Panc1 (cell line): ENCODE data around the gene FUBP3. TPM values are rescaled to one million over a fixed set of nuclear protein-coding genes. Genes with fewer than 3 reads are reported as not detected.

ENCODE experiments used
- ATAC-seq: fragments of 200-7000 bp; cut with Tn5 transposase; 2 replicates; pipeline ENCODE4 v1.9.1; 2020; ENCODE audit warnings: mild to moderate bottlenecking, moderate library complexity
- BruUV-seq: library from RNA; stranded (reverse); fragments of 400-500 nt; replicated peaks from 2 replicates; lab custom pipeline; 2021; lab: Mats Ljungman, UMichigan
- CTCF ChIA-PET: fragments of 300-600 bp; sonication (Branson Sonifier 250); formaldehyde crosslinking; loops from one replicate; lab custom pipeline; 2022; ENCODE audit warnings: antibody characterized with exemption; lab: Charles Lee
- POLR2A ChIA-PET: fragments of 300-600 bp; sonication (Branson Sonifier 250); formaldehyde crosslinking; loops from one replicate; lab custom pipeline; 2022; ENCODE audit warnings: antibody characterized with exemption; lab: Charles Lee
- DNase-seq: peaks from one replicate; pipeline ENCODE4 v3.0.0-alpha.2; 2010; ENCODE audit warnings: low read depth, low spot score
- H3K27ac ChIP-seq: 2 replicates; pipeline ENCODE4 v1.5.1; 2011; ENCODE audit warnings: mild to moderate bottlenecking, low read length, inconsistent platforms
- H3K27me3 ChIP-seq: fragments of 200-500 bp; sonication (Bioruptor generic); 2 replicates; pipeline ENCODE4 v1.6.0; 2014; ENCODE audit warnings: low read length, inconsistent platforms; ENCODE audit not compliant: control insufficient read depth, insufficient read depth
- H3K36me3 ChIP-seq: fragments of 200-500 bp; sonication (Bioruptor generic); 2 replicates; pipeline ENCODE4 v1.5.1; 2014; ENCODE audit warnings: inconsistent platforms, mild to moderate bottlenecking, low read length, moderate library complexity; ENCODE audit not compliant: control insufficient read depth, insufficient read depth
- H3K4me1 ChIP-seq: 2 replicates; pipeline ENCODE4 v1.5.1; 2011; ENCODE audit warnings: inconsistent platforms, mild to moderate bottlenecking, low read length, moderate library complexity; ENCODE audit not compliant: control insufficient read depth, insufficient read depth
- H3K4me3 ChIP-seq, 2 experiments: 2 replicates each; pipeline ENCODE4 v1.5.1; 2011 to 2012; ENCODE audit warnings: low read depth in 2 of 2, low read length in 2 of 2, mild to moderate bottlenecking in 2 of 2, inconsistent platforms in 1 of 2, moderate library complexity in 1 of 2
- H3K9me3 ChIP-seq: fragments of 200-500 bp; sonication (Bioruptor generic); 2 replicates; pipeline ENCODE4 v1.5.1; 2014; ENCODE audit warnings: low read depth, mild to moderate bottlenecking, inconsistent platforms, low read length, moderate library complexity; ENCODE audit not compliant: control insufficient read depth, insufficient read depth
- POLR2AphosphoS5 ChIP-seq: IDR thresholded peaks from 2 replicates; pipeline ENCODE4 v1.6.1; 2012; ENCODE audit warnings: mild to moderate bottlenecking, low read depth, low read length, moderate library complexity
- REST ChIP-seq, 2 experiments: IDR thresholded peaks; 2 replicates each; pipeline ENCODE4 v1.6.1; 2011 to 2012; ENCODE audit warnings: low read depth in 2 of 2, control low read depth in 1 of 2, low read length in 1 of 2, mild to moderate bottlenecking in 1 of 2, moderate library complexity in 1 of 2; ENCODE audit not compliant: insufficient read depth in 1 of 2
- SIN3A ChIP-seq: IDR thresholded peaks from 2 replicates; pipeline ENCODE4 v1.6.1; 2012; ENCODE audit warnings: low read depth, mild to moderate bottlenecking, low read length, moderate library complexity, borderline replicate concordance; ENCODE audit not compliant: insufficient read depth
- TCF7L2 ChIP-seq: IDR thresholded peaks from 2 replicates; pipeline ENCODE4 v1.6.1; 2011; ENCODE audit warnings: mild to moderate bottlenecking, low read depth, low read length, inconsistent platforms
- in situ Hi-C: cut with HindIII; loops from 2 replicates; pipeline ENCODE4 v1.10.0; 2016; ENCODE audit warnings: low sequenced_read_pairs, low pct_unique_long_range_greater_than_20kb
- intact Hi-C: fragments of 100-400 bp; cut with micrococcal nuclease; formaldehyde crosslinking; loops from one replicate; pipeline ENCODE4 v1.10.0; 2022; ENCODE audit not compliant: unreplicated experiment
- total RNA-seq: library from RNA; stranded (reverse); gene quantifications from one replicate; pipeline ENCODE4 v1.2.1, GENCODE V29; 2021; ENCODE audit not compliant: unreplicated experiment
- TF ChIP-seq, protein P1 (sequence below): fragments of 450-650 bp; IDR thresholded peaks from 2 replicates; pipeline ENCODE4 v1.5.1; 2017; ENCODE audit warnings: mild to moderate bottlenecking

Gene FUBP3
- total RNA-seq, 1 experiment from 2014 or later = 46.6 TPM

DNA sequence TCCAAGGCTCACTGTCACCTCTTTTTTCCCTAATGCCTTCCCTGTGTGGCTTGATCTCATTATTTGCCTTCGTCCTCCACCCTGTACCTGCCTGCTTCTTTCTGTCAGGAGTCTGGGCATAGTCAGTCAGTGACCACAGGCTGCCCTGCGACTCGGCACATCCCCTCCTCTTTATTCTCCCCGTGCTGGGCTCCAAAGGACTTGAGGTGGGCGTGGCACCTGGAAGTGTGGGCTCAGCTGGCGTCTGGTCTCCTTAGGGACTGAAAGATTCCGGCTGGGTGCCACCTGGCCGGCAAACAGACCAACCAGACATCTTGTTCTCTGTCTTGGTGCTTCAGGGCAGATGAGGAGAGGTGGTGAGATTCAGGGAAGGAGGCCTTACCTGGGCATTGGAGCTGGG lies 55.4 kb downstream of the FUBP3 start:
- Histone ChIP-seq H3K4me1 (no peaks in the 10 kb centered on the region), H3K36me3 (peaks cover 3% of the 10 kb centered on the region; the same call in 1 of the 2 replicates), H3K4me3 (no peak overlapping the region), H3K9me3 (no peaks in the 10 kb centered on the region), H3K27me3 (no peaks in the 10 kb centered on the region), H3K27ac (no peak overlapping the region)
- DNase-seq (no peak), ATAC-seq (no peak)
- ChIA-PET POLR2A (no interaction called here), CTCF (no interaction called here)
- in situ Hi-C loops (no loop called here), intact Hi-C loops (no loop called here)
- TF ChIP-seq POLR2AphosphoS5 (no peak), REST (IDR thresholded peaks at IDR 0.05; ENCODE audit: insufficient read depth in 1 of 2, low read depth in 2 of 2, low read length in 1 of 2) (no peak), SIN3A (no peak), TCF7L2 (no peak)
- TF ChIP-seq, protein P1, sequence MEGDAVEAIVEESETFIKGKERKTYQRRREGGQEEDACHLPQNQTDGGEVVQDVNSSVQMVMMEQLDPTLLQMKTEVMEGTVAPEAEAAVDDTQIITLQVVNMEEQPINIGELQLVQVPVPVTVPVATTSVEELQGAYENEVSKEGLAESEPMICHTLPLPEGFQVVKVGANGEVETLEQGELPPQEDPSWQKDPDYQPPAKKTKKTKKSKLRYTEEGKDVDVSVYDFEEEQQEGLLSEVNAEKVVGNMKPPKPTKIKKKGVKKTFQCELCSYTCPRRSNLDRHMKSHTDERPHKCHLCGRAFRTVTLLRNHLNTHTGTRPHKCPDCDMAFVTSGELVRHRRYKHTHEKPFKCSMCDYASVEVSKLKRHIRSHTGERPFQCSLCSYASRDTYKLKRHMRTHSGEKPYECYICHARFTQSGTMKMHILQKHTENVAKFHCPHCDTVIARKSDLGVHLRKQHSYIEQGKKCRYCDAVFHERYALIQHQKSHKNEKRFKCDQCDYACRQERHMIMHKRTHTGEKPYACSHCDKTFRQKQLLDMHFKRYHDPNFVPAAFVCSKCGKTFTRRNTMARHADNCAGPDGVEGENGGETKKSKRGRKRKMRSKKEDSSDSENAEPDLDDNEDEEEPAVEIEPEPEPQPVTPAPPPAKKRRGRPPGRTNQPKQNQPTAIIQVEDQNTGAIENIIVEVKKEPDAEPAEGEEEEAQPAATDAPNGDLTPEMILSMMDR = no peak
- BruUV-seq = no TSS peak

GRCh38 chr9:130635306-130635705 lies 55.9 kb downstream of the FUBP3 start:
- DNase-seq (no peak), ATAC-seq (no peak)
- TF ChIP-seq, protein P1 = no peak
- TF ChIP-seq SIN3A (no peak), POLR2AphosphoS5 (no peak), REST (IDR thresholded peaks at IDR 0.05; ENCODE audit: insufficient read depth in 1 of 2, low read depth in 2 of 2, low read length in 1 of 2) (no peak), TCF7L2 (no peak)
- peaks cover 3% of the 10 kb centered on the region; the same call in 1 of the 2 replicates for H3K36me3 ChIP-seq
- POLR2A ChIA-PET = no interaction called here
- no TSS peak for BruUV-seq
- CTCF ChIA-PET = no interaction called here
- in situ Hi-C loops = no loop called here
- H3K27me3 ChIP-seq = no peaks in the 10 kb centered on the region
- no peak overlapping the region for H3K4me3 ChIP-seq
- no peaks in the 10 kb centered on the region for H3K4me1 ChIP-seq
- intact Hi-C loops = no loop called here
- no peak overlapping the region for H3K27ac ChIP-seq
- H3K9me3 ChIP-seq = no peaks in the 10 kb centered on the region
